Esophagus muscularis mucosa (tissue), 4 donors: ENCODE results near the gene PTPN23. TPM values are rescaled to one million over a fixed set of nuclear protein-coding genes. Genes with fewer than 3 reads are reported as not detected.

Source experiments
- DNase-seq: peaks from one replicate; pipeline ENCODE4 v3.0.0-alpha.2; 2017; ENCODE audit errors: extremely low spot score
- H3K27ac ChIP-seq, 4 donors: fragments of 200-600 bp; sonication (generic); replicated peaks in 1 of 4; 1 replicate in 3 of 4; 2 replicates in 1 of 4; pipeline ENCODE4 v1.5.1; 2016 to 2019; ENCODE audit warnings: mild to moderate bottlenecking in 1 of 4
- H3K27me3 ChIP-seq, 4 donors: fragments of 200-600 bp; sonication (generic); one replicate each; pipeline versions ENCODE4 v1.5.1 to v1.6.0; 2016 to 2019
- H3K36me3 ChIP-seq, 4 donors: fragments of 200-600 bp; sonication (generic); one replicate each; pipeline ENCODE4 v1.5.1; 2016 to 2019
- H3K4me1 ChIP-seq, 4 donors: fragments of 200-600 bp; sonication (generic); one replicate each; pipeline ENCODE4 v1.5.1; 2016 to 2019
- H3K4me3 ChIP-seq, 4 donors: fragments of 200-600 bp; sonication (generic); 1 replicate in 2 of 4; 2 replicates in 2 of 4; pipeline ENCODE4 v1.5.1; 2016 to 2019; ENCODE audit warnings: mild to moderate bottlenecking in 4 of 4, moderate library complexity in 1 of 4
- H3K9me3 ChIP-seq, 4 donors: fragments of 200-600 bp; sonication (generic); 1 replicate in 3 of 4; 2 replicates in 1 of 4; pipeline ENCODE4 v1.5.1; 2016 to 2019
- EP300 ChIP-seq: sonication (generic); formaldehyde crosslinking; IDR thresholded peaks from one replicate; pipeline ENCODE4 v1.6.1; 2017; ENCODE audit warnings: antibody characterized with exemption
- POLR2A ChIP-seq: fragments of 450-650 bp; IDR thresholded peaks from one replicate; pipeline ENCODE4 v1.6.1; 2017; ENCODE audit warnings: antibody characterized with exemption, moderate library complexity, mild to moderate bottlenecking, low read depth
- POLR2AphosphoS5 ChIP-seq, 2 donors: sonication (generic); formaldehyde crosslinking; IDR thresholded peaks; one replicate each; pipeline ENCODE4 v1.6.1; 2017; ENCODE audit warnings: antibody characterized with exemption in 2 of 2
- WGBS: methylation state at CpG from one replicate; pipeline ENCODE4 v1.1.5; 2018; 5-methylcytosine and 5-hydroxymethylcytosine counted together
- intact Hi-C: fragments of 100-400 bp; cut with DNase I; formaldehyde crosslinking; loops from one replicate; pipeline ENCODE4 v1.15.1; 2023
- total RNA-seq, 4 donors: library from RNA; depleted of rRNA; stranded (reverse); fragments of >200 nt; gene quantifications; one replicate each; pipeline versions ENCODE4 v1.1.0 to v1.2.1, GENCODE V29; 2016
- TF ChIP-seq, protein P1 (sequence below), 3 experiments: fragments of 200-600 bp in 2 of 3; fragments of 450-650 bp in 1 of 3; sonication (generic) in 2 of 3; IDR thresholded peaks; one replicate each; pipeline ENCODE4 v1.5.1; 2017 to 2019; ENCODE audit warnings: antibody characterized with exemption in 3 of 3, mild to moderate bottlenecking in 2 of 3, moderate library complexity in 1 of 3

PTPN23 gene
- total RNA-seq, 4 donors from 2014 or later = 16.9 to 156 (median 26.3) TPM

DNA sequence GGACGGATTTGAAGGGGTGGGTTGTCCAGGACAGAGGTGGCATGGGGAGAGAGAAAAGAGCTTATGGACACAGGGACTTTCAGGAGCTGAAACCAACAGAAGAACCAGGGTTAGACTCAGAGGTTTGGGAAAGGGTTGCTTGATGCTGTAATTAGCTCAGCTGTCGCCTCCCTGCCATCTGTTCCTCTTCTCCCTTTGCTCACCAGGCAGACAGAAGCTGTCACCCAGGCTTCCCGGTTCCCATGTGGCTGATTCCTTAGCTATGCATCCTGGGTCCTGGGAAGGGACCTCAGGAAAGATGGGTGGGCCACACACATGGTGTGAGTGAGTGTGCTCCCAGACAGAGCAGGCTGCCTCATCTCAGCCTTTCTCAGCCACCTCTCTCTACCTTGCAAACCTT is 14.1 kb downstream of the PTPN23 start:
- peak overlapping the region in 1 of 4 donors; percentile 18 for H3K27ac ChIP-seq
- H3K9me3 ChIP-seq = no peaks in the 10 kb centered on the region
- H3K36me3 ChIP-seq = peaks cover 0 to 33% (median 24%) of the 10 kb centered on the region in 4 donors
- 42% methylated on average over 3 of the region's 3 CpGs for WGBS
- intact Hi-C loops = no loop called here
- peaks cover 23 to 61% (median 47%) of the 10 kb centered on the region in 4 donors for H3K4me1 ChIP-seq
- no peak overlapping the region for H3K4me3 ChIP-seq
- H3K27me3 ChIP-seq = no peaks in the 10 kb centered on the region
- TF ChIP-seq EP300 (no peak), POLR2AphosphoS5 (IDR thresholded peaks at IDR 0.05) (no peak), POLR2A (no peak)
- TF ChIP-seq, protein P1, sequence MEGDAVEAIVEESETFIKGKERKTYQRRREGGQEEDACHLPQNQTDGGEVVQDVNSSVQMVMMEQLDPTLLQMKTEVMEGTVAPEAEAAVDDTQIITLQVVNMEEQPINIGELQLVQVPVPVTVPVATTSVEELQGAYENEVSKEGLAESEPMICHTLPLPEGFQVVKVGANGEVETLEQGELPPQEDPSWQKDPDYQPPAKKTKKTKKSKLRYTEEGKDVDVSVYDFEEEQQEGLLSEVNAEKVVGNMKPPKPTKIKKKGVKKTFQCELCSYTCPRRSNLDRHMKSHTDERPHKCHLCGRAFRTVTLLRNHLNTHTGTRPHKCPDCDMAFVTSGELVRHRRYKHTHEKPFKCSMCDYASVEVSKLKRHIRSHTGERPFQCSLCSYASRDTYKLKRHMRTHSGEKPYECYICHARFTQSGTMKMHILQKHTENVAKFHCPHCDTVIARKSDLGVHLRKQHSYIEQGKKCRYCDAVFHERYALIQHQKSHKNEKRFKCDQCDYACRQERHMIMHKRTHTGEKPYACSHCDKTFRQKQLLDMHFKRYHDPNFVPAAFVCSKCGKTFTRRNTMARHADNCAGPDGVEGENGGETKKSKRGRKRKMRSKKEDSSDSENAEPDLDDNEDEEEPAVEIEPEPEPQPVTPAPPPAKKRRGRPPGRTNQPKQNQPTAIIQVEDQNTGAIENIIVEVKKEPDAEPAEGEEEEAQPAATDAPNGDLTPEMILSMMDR (IDR thresholded peaks at IDR 0.05) = no peak
- DNase-seq = no peak

- TF ChIP-seq POLR2A (no peak), POLR2AphosphoS5 (IDR thresholded peaks at IDR 0.05) (no peak), EP300 (no peak)
- TF ChIP-seq, protein P1 (IDR thresholded peaks at IDR 0.05) = no peak
- DNase-seq = no peak
- H3K4me1 ChIP-seq = peaks cover 23 to 56% (median 46%) of the 10 kb centered on the region in 4 donors
- H3K36me3 ChIP-seq = peaks cover 0 to 56% (median 39%) of the 10 kb centered on the region in 4 donors
- no peak overlapping the region for H3K4me3 ChIP-seq
- intact Hi-C loops = no loop called here
- 48% methylated on average over 7 of the region's 7 CpGs for WGBS
- no peaks in the 10 kb centered on the region for H3K9me3 ChIP-seq
- H3K27me3 ChIP-seq = no peaks in the 10 kb centered on the region
- H3K27ac ChIP-seq = peak overlapping the region; percentile 10 to 55 (median 46)
Observed at GRCh38 chr3:47398228-47398627, 17.4 kb downstream of the PTPN23 start.

GRCh38 chr3:47399016-47399415 is 18.2 kb downstream of the PTPN23 start:
- TF ChIP-seq POLR2A (no peak), EP300 (no peak), POLR2AphosphoS5 (IDR thresholded peaks at IDR 0.05) (no peak)
- TF ChIP-seq, protein P1 (IDR thresholded peaks at IDR 0.05) = no peak
- 76% methylated on average over 1 of the region's 1 CpG for WGBS

GRCh38 chr3:47399531-47400270 is 18.9 kb downstream of the PTPN23 start:
- WGBS = 88% methylated on average over 8 of the region's 9 CpGs
- no peak overlapping the region for H3K4me3 ChIP-seq
- H3K36me3 ChIP-seq = peaks cover 0 to 56% (median 39%) of the 10 kb centered on the region in 4 donors
- DNase-seq = no peak
- no peaks in the 10 kb centered on the region for H3K9me3 ChIP-seq
- TF ChIP-seq POLR2AphosphoS5 (IDR thresholded peaks at IDR 0.05) (no peak), EP300 (no peak), POLR2A (no peak)
- TF ChIP-seq, protein P1 (IDR thresholded peaks at IDR 0.05) = no peak
- intact Hi-C loops = no loop called here
- no peak overlapping the region for H3K27ac ChIP-seq
- H3K4me1 ChIP-seq = peaks cover 18 to 50% (median 43%) of the 10 kb centered on the region in 4 donors
- H3K27me3 ChIP-seq = no peaks in the 10 kb centered on the region

More at GRCh38 chr3:47399016-47399415, 18.2 kb downstream of the PTPN23 start:
- Histone ChIP-seq H3K27ac (peak overlapping the region in 2 of 4 donors; percentile 43 to 55), H3K27me3 (no peaks in the 10 kb centered on the region), H3K36me3 (peaks cover 0 to 56% (median 39%) of the 10 kb centered on the region in 4 donors), H3K4me3 (no peak overlapping the region), H3K9me3 (no peaks in the 10 kb centered on the region), H3K4me1 (peaks cover 18 to 50% (median 43%) of the 10 kb centered on the region in 4 donors)
- intact Hi-C loops = no loop called here
- no peak for DNase-seq
